ENCODE results near the gene SPAG9. TPM values are rescaled to one million over a fixed set of nuclear protein-coding genes. Genes with fewer than 3 reads are reported as not detected.

Gene SPAG9
- total RNA-seq, 4 donors from 2014 or later = 117 to 240 (median 154) TPM

- peak in 1 of 2 donors; percentile 56 for TF ChIP-seq POLR2A (IDR thresholded peaks at IDR 0.05)
- no peak for TF ChIP-seq CTCF (IDR thresholded peaks at IDR 0.05)
- intact Hi-C loops (cut with DNase I) = no loop called here
- no peaks in the 10 kb centered on the region for H3K36me3 ChIP-seq
- peaks cover 14 to 24% of the 10 kb centered on the region in 2 donors for H3K4me1 ChIP-seq
- peak overlapping the region; percentile 95 to 99 (median 98) for H3K27ac ChIP-seq
- DNase-seq = peak; percentile 87 to 90
- WGBS, 2 donors = 1% methylated on average over 24 to 42 of the region's 62 CpGs
- no peaks in the 10 kb centered on the region for H3K27me3 ChIP-seq
- H3K9me3 ChIP-seq = no peaks in the 10 kb centered on the region
- H3K4me3 ChIP-seq (replicated peaks in 1 of 3) = peak overlapping the region in 2 of 3 donors; percentile 28 to 36
These were observed 189.3 kb downstream of the SPAG9 start for GRCh38 chr17:50931144-50931908.

GRCh38 chr17:50928646-50929045 is 192.0 kb downstream of the SPAG9 start:
- Histone ChIP-seq H3K36me3 (no peaks in the 10 kb centered on the region), H3K27ac (no peak overlapping the region), H3K4me3 (replicated peaks in 1 of 3) (no peak overlapping the region), H3K9me3 (no peaks in the 10 kb centered on the region), H3K4me1 (peaks cover 7 to 16% of the 10 kb centered on the region in 2 donors), H3K27me3 (no peaks in the 10 kb centered on the region)
- no peak for TF ChIP-seq CTCF (IDR thresholded peaks at IDR 0.05)
- no peak for TF ChIP-seq POLR2A (IDR thresholded peaks at IDR 0.05)
- no peak for DNase-seq
- intact Hi-C loops (cut with DNase I) = no loop called here
- 95% methylated on average over 4 of the region's 4 CpGs for WGBS, 2 donors

DNA sequence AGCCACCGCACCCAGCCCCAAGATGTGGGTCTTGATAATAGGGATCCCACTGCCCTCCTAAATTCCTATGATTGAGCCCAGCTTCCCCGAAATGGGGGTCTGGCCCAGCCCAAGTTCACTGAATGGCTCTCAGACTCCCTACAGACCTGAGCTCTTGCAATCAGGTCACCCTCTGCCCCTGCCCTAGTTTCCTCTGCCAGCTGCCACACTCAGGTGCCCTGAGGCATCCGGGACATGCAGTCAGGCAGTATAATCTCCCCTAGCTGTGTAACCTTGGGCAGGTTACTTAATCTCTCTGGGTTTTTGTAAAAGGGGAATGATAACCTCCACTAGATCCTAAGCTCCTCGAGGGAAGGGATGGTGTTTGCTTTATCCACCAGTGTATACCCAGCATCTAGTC is 193.4 kb downstream of the SPAG9 start:
- Histone ChIP-seq H3K27ac (no peak overlapping the region), H3K36me3 (no peaks in the 10 kb centered on the region), H3K27me3 (no peaks in the 10 kb centered on the region), H3K4me3 (replicated peaks in 1 of 3) (no peak overlapping the region), H3K9me3 (no peaks in the 10 kb centered on the region), H3K4me1 (peaks cover 7 to 21% of the 10 kb centered on the region in 2 donors)
- WGBS, 2 donors = 73 to 93% methylated on average over 2 to 4 of the region's 4 CpGs
- TF ChIP-seq POLR2A (IDR thresholded peaks at IDR 0.05) (no peak), CTCF (IDR thresholded peaks at IDR 0.05) (no peak)
- DNase-seq = no peak
- intact Hi-C loops (cut with DNase I) = no loop called here

- intact Hi-C loops (cut with DNase I) = no loop called here
- WGBS, 2 donors = 88 to 100% methylated on average over 6 of the region's 7 CpGs
- H3K9me3 ChIP-seq = no peaks in the 10 kb centered on the region
These were observed 194.1 kb downstream of the SPAG9 start for GRCh38 chr17:50926523-50926922.

More at GRCh38 chr17:50926523-50926922, 194.1 kb downstream of the SPAG9 start:
- Histone ChIP-seq H3K36me3 (no peaks in the 10 kb centered on the region), H3K27ac (no peak overlapping the region), H3K4me3 (replicated peaks in 1 of 3) (no peak overlapping the region), H3K27me3 (no peaks in the 10 kb centered on the region), H3K4me1 (peaks cover 7 to 18% of the 10 kb centered on the region in 2 donors)
- TF ChIP-seq POLR2A (IDR thresholded peaks at IDR 0.05) (no peak), CTCF (IDR thresholded peaks at IDR 0.05) (no peak)
- no peak for DNase-seq
